ENCODE measurements around the gene VAMP1. TPM values are rescaled to one million over a fixed set of nuclear protein-coding genes. Genes with fewer than 3 reads are reported as not detected.

The VAMP1 gene
- total and polyA plus RNA-seq, 9 of the 15 experiments (the other 6 are each of a cell fraction or from before 2014, with no cell fraction given) = 0.76 to 13.2 (median 4.2) TPM

- TF ChIP-seq GTF2B (IDR thresholded peaks at IDR 0.05; ENCODE audit: extremely low read depth, insufficient read length) = no peak
- TF ChIP-seq, protein P1, sequence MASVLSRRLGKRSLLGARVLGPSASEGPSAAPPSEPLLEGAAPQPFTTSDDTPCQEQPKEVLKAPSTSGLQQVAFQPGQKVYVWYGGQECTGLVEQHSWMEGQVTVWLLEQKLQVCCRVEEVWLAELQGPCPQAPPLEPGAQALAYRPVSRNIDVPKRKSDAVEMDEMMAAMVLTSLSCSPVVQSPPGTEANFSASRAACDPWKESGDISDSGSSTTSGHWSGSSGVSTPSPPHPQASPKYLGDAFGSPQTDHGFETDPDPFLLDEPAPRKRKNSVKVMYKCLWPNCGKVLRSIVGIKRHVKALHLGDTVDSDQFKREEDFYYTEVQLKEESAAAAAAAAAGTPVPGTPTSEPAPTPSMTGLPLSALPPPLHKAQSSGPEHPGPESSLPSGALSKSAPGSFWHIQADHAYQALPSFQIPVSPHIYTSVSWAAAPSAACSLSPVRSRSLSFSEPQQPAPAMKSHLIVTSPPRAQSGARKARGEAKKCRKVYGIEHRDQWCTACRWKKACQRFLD (CRISPR knock-in tag; IDR thresholded peaks at IDR 0.05) = 0 out of 2 replicates have a peak, but pooled peaks have one; percentile 36
- no peak for TF ChIP-seq ZEB2 (IDR thresholded peaks at IDR 0.05)
- TF ChIP-seq E2F1 (CRISPR knock-in tag; IDR thresholded peaks at IDR 0.05) = no peak
- TF ChIP-seq BRF1 (IDR thresholded peaks at IDR 0.05; ENCODE audit: borderline replicate concordance, extremely low read depth, insufficient read length) = no peak
- TF ChIP-seq EGR1 (conservative IDR thresholded peaks at IDR 0.05) = peak; percentile 28; the same call in 1 of the 2 replicates
- TF ChIP-seq SIN3B (IDR thresholded peaks at IDR 0.05; ENCODE audit: low read depth) = no peak
- no peak for TF ChIP-seq ATF7 (IDR thresholded peaks at IDR 0.05)
- peak; percentile 13 for TF ChIP-seq SAP30 (IDR thresholded peaks at IDR 0.05; ENCODE audit: borderline replicate concordance, insufficient read depth, low read depth, low read length, poor library complexity, severe bottlenecking)
- no peak for TF ChIP-seq ZNF696 (CRISPR knock-in tag; conservative IDR thresholded peaks at IDR 0.05)
- no peak for TF ChIP-seq PRPF4 (IDR thresholded peaks at IDR 0.05; ENCODE audit: insufficient read depth, low read depth, low read length, poor library complexity, severe bottlenecking)
- TF ChIP-seq ETV1 (tag; conservative IDR thresholded peaks at IDR 0.05; ENCODE audit: low read depth) = no peak
- peak; percentile 41; the same call in 1 of the 2 replicates for TF ChIP-seq ZBTB7A (IDR thresholded peaks at IDR 0.05; ENCODE audit: borderline replicate concordance, control insufficient read depth, low read depth, low read length)
- no peak for TF ChIP-seq SREBF1 (IDR thresholded peaks at IDR 0.05; ENCODE audit: borderline replicate concordance, low read depth, low read length)
- no peak for TF ChIP-seq SREBF2 (CRISPR knock-in tag; IDR thresholded peaks at IDR 0.05)
Measured at GRCh38 chr12:6469609-6470374, 685 bp downstream of the VAMP1 start (continued).
